ENCODE results near the gene MRFAP1L1.

Gene MRFAP1L1

DNA sequence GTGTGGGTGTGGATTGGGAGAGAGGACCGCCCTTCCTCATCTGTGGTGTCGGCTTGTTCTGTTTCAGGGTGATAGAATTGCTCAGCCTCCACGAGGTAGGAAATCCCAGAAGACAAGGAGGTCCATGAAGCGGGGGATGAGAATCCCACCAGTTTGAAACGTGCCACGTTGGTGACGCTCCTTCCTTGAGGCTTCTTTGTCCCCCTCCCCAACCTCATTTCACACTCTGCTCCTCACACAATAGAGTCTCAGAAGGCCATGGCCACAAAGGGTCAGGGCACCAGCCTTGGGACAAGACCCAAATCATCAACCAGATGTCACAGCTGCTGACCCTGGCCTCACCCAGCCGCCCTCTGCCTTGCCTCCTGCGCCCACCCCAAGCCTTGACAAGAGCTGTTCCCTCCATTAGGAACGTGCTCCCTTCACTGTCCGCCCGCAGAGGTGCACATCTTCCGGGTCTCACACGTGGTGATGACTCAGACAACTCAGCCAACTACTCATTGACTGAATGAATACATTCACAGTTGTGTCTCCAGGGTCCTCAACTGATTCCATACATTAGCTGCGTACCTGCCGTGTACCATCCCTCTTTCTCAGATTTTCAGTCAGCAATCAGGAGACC is 24.6 kb upstream of the MRFAP1L1 start:
- no peak overlapping the region for H3K27ac ChIP-seq

DNA sequence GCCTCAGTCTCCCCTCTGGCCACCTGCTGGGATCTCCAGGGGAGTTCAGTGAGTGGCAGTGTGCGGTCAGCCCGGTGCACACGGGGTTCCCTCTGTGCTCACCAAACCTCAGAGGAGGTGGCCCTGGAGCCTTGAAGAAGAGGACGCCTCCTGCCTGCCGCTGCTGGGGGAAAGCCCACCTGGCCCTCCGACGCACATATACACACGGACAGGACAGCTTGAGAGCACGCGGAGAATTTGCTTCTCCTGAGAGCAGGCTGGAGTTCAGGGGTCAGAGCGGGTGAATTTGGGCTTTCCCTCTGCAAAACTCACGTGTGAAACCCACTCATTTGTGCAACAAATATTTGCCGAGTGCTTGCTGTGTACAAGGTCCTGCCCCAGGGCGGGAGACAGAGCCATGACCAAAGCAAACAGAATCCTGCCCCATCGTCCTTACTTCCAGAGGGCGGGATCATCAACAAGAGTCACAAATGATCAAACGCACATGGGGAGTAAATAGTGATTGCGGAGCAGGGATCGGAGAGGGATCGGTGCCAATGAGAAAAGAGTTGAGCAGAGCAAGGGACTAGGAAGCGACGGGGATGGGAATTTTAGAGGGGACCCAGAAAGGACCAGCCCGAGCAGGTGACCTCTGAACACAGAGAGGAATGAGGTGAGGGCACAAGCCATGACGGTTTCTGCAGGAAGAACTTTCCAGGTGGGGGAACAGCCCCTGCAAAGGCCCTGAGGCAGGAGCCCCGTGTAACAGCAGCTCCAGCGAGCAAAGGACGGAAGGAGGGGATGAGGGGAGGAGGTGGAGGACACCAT is 23.9 kb upstream of the MRFAP1L1 start:
- H3K9ac ChIP-seq: no peak overlapping the region

More for the DNA sequence above, 24.6 kb upstream of the MRFAP1L1 start:
- H3K4me2 ChIP-seq (ENCODE audit: low read length): no peak overlapping the region
- TF ChIP-seq CTCF (IDR thresholded peaks at IDR 0.05): no peak
- no peaks in the 10 kb centered on the region for H3K27me3 ChIP-seq (ENCODE audit: control insufficient read depth, insufficient read depth, low read length)
- no peak overlapping the region for H3K9ac ChIP-seq
- no peak overlapping the region for H3K4me3 ChIP-seq (ENCODE audit: low read depth, low read length)
- H3K79me2 ChIP-seq: no peaks in the 10 kb centered on the region
- H3K4me1 ChIP-seq: no peaks in the 10 kb centered on the region
- H3K9me3 ChIP-seq (ENCODE audit: control insufficient read depth, low read length): no peaks in the 10 kb centered on the region
- no peak overlapping the region for H2AFZ ChIP-seq
- no peaks in the 10 kb centered on the region for H3K36me3 ChIP-seq (ENCODE audit: control insufficient read depth, insufficient read depth, low read length)

GRCh38 chr4:6732441-6733357 is 23.0 kb upstream of the MRFAP1L1 start:
- no peak for TF ChIP-seq CTCF (IDR thresholded peaks at IDR 0.05)
- H3K27ac ChIP-seq: no peak overlapping the region
- no peak overlapping the region for H3K4me2 ChIP-seq (ENCODE audit: low read length)
- H2AFZ ChIP-seq: no peak overlapping the region
- no peak overlapping the region for H3K4me3 ChIP-seq (ENCODE audit: low read depth, low read length)
- H3K9me3 ChIP-seq (ENCODE audit: control insufficient read depth, low read length): no peaks in the 10 kb centered on the region
- H3K27me3 ChIP-seq (ENCODE audit: control insufficient read depth, insufficient read depth, low read length): no peaks in the 10 kb centered on the region
- no peaks in the 10 kb centered on the region for H3K36me3 ChIP-seq (ENCODE audit: control insufficient read depth, insufficient read depth, low read length)
- H3K9ac ChIP-seq: no peak overlapping the region
- no peaks in the 10 kb centered on the region for H3K79me2 ChIP-seq
- no peaks in the 10 kb centered on the region for H3K4me1 ChIP-seq

More for the DNA sequence above, 23.9 kb upstream of the MRFAP1L1 start:
- no peak overlapping the region for H2AFZ ChIP-seq
- TF ChIP-seq CTCF (IDR thresholded peaks at IDR 0.05): no peak
- H3K36me3 ChIP-seq (ENCODE audit: control insufficient read depth, insufficient read depth, low read length): no peaks in the 10 kb centered on the region
- no peak overlapping the region for H3K27ac ChIP-seq
- H3K4me3 ChIP-seq (ENCODE audit: low read depth, low read length): no peak overlapping the region
- no peaks in the 10 kb centered on the region for H3K27me3 ChIP-seq (ENCODE audit: control insufficient read depth, insufficient read depth, low read length)
- no peak overlapping the region for H3K4me2 ChIP-seq (ENCODE audit: low read length)
- no peaks in the 10 kb centered on the region for H3K79me2 ChIP-seq
- H3K9me3 ChIP-seq (ENCODE audit: control insufficient read depth, low read length): no peaks in the 10 kb centered on the region
- H3K4me1 ChIP-seq: no peaks in the 10 kb centered on the region

DNA sequence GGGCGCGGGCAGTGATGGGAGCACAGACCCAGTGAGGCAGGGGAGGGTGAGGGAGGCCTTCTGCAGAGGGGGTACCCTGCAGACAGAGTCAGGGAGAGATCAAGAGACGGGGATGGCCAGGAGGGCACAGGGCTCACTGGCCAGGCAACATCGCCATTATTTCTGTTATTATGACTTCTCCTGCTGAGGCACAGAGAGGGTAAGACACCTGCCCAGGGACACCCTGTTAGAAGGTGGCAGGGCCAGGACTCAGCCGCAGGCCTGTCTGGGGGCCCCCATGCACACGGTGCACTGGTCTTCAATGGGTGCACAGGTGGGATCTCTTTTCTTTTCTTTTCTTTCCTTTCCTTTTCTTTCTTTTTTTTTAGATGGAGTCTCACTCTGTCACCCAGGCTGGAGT is 22.1 kb upstream of the MRFAP1L1 start:
- Histone ChIP-seq H3K9me3 (ENCODE audit: control insufficient read depth, low read length) (no peaks in the 10 kb centered on the region), H3K9ac (no peak overlapping the region), H3K79me2 (no peaks in the 10 kb centered on the region), H3K36me3 (ENCODE audit: control insufficient read depth, insufficient read depth, low read length) (no peaks in the 10 kb centered on the region), H3K27me3 (ENCODE audit: control insufficient read depth, insufficient read depth, low read length) (no peaks in the 10 kb centered on the region), H3K4me1 (no peaks in the 10 kb centered on the region), H2AFZ (no peak overlapping the region), H3K27ac (no peak overlapping the region), H3K4me3 (ENCODE audit: low read depth, low read length) (no peak overlapping the region), H3K4me2 (ENCODE audit: low read length) (no peak overlapping the region)
- TF ChIP-seq CTCF (IDR thresholded peaks at IDR 0.05): no peak
